ENCODE results near the gene HK2.

DNA sequence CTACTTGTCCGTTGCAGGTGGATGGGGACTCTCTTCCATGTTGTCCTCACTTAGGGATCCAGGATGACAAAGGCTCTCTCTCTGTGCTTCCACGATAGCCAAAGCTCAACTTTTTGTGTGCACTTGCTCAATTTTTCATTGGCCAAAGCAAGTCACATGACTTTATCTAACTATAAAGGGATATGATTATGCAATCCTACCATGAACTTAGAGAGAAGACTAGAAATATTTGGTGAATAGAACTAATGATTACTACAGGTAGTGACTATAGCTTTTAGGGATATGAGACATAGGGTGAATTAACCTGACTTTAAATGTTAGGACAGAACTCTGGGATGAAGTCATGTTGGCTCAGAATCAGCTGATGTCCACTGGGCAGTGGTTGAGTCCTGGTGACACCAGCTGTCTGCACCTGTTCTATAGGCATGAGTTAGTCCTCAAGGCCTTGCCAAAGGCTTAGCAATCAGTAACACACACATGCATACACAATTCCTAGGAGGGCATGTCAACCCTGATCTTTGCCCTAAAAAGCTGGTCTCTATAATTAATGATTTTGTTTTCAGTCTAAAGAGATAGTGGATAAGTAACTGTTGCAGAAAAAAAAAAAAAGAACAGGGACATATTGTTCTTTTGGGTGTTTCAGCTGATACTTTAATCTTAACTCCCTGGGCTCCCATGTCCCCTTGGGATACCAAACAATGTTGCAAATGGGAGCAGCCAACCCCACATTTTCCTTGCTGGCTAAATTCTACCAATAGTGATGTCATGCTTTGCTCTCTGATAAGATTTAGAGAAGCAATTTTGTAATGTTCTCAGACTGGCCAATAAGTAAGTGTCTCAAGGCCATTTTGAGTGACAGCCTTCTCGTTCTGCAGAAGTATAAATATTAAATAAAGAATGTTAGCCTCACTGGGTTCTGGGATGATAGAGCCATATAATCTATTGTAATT, 12.5 kb upstream of the HK2 start:
- no peak for TF ChIP-seq EZH2 (optimal IDR thresholded peaks at IDR 0.05; ENCODE audit: low read depth, low read length)
- TF ChIP-seq, protein P1, sequence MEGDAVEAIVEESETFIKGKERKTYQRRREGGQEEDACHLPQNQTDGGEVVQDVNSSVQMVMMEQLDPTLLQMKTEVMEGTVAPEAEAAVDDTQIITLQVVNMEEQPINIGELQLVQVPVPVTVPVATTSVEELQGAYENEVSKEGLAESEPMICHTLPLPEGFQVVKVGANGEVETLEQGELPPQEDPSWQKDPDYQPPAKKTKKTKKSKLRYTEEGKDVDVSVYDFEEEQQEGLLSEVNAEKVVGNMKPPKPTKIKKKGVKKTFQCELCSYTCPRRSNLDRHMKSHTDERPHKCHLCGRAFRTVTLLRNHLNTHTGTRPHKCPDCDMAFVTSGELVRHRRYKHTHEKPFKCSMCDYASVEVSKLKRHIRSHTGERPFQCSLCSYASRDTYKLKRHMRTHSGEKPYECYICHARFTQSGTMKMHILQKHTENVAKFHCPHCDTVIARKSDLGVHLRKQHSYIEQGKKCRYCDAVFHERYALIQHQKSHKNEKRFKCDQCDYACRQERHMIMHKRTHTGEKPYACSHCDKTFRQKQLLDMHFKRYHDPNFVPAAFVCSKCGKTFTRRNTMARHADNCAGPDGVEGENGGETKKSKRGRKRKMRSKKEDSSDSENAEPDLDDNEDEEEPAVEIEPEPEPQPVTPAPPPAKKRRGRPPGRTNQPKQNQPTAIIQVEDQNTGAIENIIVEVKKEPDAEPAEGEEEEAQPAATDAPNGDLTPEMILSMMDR (IDR thresholded peaks at IDR 0.05; ENCODE audit: low read length) = no peak

Data from MM.1S (cell line).